ENCODE results near the gene KIRREL1. TPM values are rescaled to one million over a fixed set of nuclear protein-coding genes. Genes with fewer than 3 reads are reported as not detected.

KIRREL1 gene
- polyA plus RNA-seq, 1 donor (not counting 4 experiments of a cell fraction or from before 2014, with no cell fraction given): 19.7 TPM

DNA sequence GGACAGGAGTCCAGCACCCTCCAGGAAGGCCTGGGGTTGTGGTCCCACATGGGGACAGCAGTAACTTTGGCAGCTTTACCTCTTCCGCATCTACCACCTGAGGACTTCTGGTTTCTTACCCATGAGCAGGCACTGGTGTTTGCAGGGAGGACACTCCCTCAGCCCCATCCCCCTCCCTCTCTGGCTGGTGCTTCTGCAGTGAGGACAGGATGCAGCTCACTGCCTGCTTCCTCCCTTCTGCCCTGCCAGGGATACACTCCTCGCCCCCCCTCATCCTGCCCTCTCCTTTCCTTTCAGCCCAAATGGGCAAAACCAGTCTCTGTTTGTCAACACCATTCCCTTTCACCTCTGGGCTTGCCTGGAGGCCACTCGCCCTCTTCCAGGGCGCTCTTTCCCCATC lies 62.4 kb downstream of the KIRREL1 start:
- Histone ChIP-seq H3K9ac (ENCODE audit: control insufficient read depth, extremely low read depth, insufficient read depth, low read length) (no peak overlapping the region), H3K27me3 (ENCODE audit: control insufficient read depth, extremely low read depth, insufficient read depth, low read length) (no peaks in the 10 kb centered on the region), H3K4me3 (ENCODE audit: control insufficient read depth in 2 of 3, extremely low read depth in 1 of 3, insufficient read depth in 2 of 3, low read depth in 1 of 3, low read length in 3 of 3) (no peak overlapping the region), H2AFZ (ENCODE audit: control insufficient read depth, low read length) (no peak overlapping the region), H3K36me3 (ENCODE audit: control insufficient read depth in 2 of 2, extremely low read depth in 1 of 2, insufficient read depth in 2 of 2, low read length in 2 of 2) (peaks cover 18 to 32% of the 10 kb centered on the region in 2 experiments), H3K9me3 (ENCODE audit: control insufficient read depth, low read depth, low read length) (no peaks in the 10 kb centered on the region), H4K20me1 (ENCODE audit: control insufficient read depth, extremely low read depth, insufficient read depth, low read length) (peaks cover 8% of the 10 kb centered on the region), H3K9me1 (ENCODE audit: control insufficient read depth, extremely low read depth, insufficient read depth, low read length) (no peaks in the 10 kb centered on the region), H3K4me1 (ENCODE audit: control insufficient read depth, extremely low read depth, insufficient read depth, low read length) (peaks cover 4% of the 10 kb centered on the region), H3K27ac (ENCODE audit: control insufficient read depth, insufficient read depth, low read length) (no peak overlapping the region), H3K79me2 (ENCODE audit: control insufficient read depth, insufficient read depth, low read length) (peaks cover 92% of the 10 kb centered on the region), H3K4me2 (ENCODE audit: control insufficient read depth, extremely low read depth, insufficient read depth, low read depth, low read length) (no peak overlapping the region)
- dilution Hi-C loops (cut with MboI; ENCODE audit: extremely low pct_ligation_motif_present, low sequenced_read_pairs): no loop called here
- DNase-seq (ENCODE audit: low read depth, low spot score) (no peak), FAIRE-seq (no peak)
- TF ChIP-seq EZH2 (IDR thresholded peaks at IDR 0.05; ENCODE audit: low read length): no peak
- TF ChIP-seq, protein P1, sequence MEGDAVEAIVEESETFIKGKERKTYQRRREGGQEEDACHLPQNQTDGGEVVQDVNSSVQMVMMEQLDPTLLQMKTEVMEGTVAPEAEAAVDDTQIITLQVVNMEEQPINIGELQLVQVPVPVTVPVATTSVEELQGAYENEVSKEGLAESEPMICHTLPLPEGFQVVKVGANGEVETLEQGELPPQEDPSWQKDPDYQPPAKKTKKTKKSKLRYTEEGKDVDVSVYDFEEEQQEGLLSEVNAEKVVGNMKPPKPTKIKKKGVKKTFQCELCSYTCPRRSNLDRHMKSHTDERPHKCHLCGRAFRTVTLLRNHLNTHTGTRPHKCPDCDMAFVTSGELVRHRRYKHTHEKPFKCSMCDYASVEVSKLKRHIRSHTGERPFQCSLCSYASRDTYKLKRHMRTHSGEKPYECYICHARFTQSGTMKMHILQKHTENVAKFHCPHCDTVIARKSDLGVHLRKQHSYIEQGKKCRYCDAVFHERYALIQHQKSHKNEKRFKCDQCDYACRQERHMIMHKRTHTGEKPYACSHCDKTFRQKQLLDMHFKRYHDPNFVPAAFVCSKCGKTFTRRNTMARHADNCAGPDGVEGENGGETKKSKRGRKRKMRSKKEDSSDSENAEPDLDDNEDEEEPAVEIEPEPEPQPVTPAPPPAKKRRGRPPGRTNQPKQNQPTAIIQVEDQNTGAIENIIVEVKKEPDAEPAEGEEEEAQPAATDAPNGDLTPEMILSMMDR (optimal IDR thresholded peaks at IDR 0.05 in 1 of 3, IDR thresholded peaks at IDR 0.05 in 1 of 3, conservative IDR thresholded peaks at IDR 0.05 in 1 of 3; ENCODE audit: extremely low read depth in 1 of 3, insufficient read depth in 2 of 3, low read length in 3 of 3): no peak

DNA sequence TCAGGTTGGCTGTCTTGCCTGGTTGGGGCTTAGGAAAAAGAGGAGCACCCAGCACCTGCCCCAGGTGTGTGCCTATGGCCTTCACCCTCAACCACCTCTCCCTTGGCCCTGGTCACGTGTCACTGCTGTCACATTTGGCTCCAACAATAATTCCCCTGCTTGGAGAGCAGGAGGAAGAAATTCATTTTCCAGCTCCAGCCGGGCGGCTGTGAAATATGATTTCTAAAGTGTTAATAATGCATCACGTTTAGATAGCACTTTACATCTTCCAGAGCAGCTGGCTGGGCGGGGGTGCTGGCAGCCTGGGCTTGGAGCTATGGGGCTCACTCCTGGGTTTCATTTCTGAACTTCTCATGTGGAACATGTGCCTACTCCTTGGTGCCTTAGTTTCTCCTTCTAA lies 63.1 kb downstream of the KIRREL1 start:
- H3K4me2 ChIP-seq (ENCODE audit: control insufficient read depth, extremely low read depth, insufficient read depth, low read depth, low read length): no peak overlapping the region
- FAIRE-seq (no peak), DNase-seq (ENCODE audit: low read depth, low spot score) (no peak)
- peaks cover 16 to 34% of the 10 kb centered on the region in 2 experiments for H3K36me3 ChIP-seq (ENCODE audit: control insufficient read depth in 2 of 2, extremely low read depth in 1 of 2, insufficient read depth in 2 of 2, low read length in 2 of 2)
- H3K9me1 ChIP-seq (ENCODE audit: control insufficient read depth, extremely low read depth, insufficient read depth, low read length): no peaks in the 10 kb centered on the region
- H3K9me3 ChIP-seq (ENCODE audit: control insufficient read depth, low read depth, low read length): no peaks in the 10 kb centered on the region
- H3K27ac ChIP-seq (ENCODE audit: control insufficient read depth, insufficient read depth, low read length): no peak overlapping the region
- dilution Hi-C loops (cut with MboI; ENCODE audit: extremely low pct_ligation_motif_present, low sequenced_read_pairs): no loop called here
- H2AFZ ChIP-seq (ENCODE audit: control insufficient read depth, low read length): no peak overlapping the region
- no peak overlapping the region for H3K4me3 ChIP-seq (ENCODE audit: control insufficient read depth in 2 of 3, extremely low read depth in 1 of 3, insufficient read depth in 2 of 3, low read depth in 1 of 3, low read length in 3 of 3)
- peaks cover 4% of the 10 kb centered on the region for H3K4me1 ChIP-seq (ENCODE audit: control insufficient read depth, extremely low read depth, insufficient read depth, low read length)
- H3K9ac ChIP-seq (ENCODE audit: control insufficient read depth, extremely low read depth, insufficient read depth, low read length): no peak overlapping the region
- H3K79me2 ChIP-seq (ENCODE audit: control insufficient read depth, insufficient read depth, low read length): peaks cover 91% of the 10 kb centered on the region
- H4K20me1 ChIP-seq (ENCODE audit: control insufficient read depth, extremely low read depth, insufficient read depth, low read length): peaks cover 9% of the 10 kb centered on the region
- H3K27me3 ChIP-seq (ENCODE audit: control insufficient read depth, extremely low read depth, insufficient read depth, low read length): no peaks in the 10 kb centered on the region
- no peak for TF ChIP-seq EZH2 (IDR thresholded peaks at IDR 0.05; ENCODE audit: low read length)
- TF ChIP-seq, protein P1 (optimal IDR thresholded peaks at IDR 0.05 in 1 of 3, IDR thresholded peaks at IDR 0.05 in 1 of 3, conservative IDR thresholded peaks at IDR 0.05 in 1 of 3; ENCODE audit: extremely low read depth in 1 of 3, insufficient read depth in 2 of 3, low read length in 3 of 3): no peak

Data from keratinocyte (primary cell).